WTC11 (cell line): ENCODE measurements around the gene PCSK5. TPM values are rescaled to one million over a fixed set of nuclear protein-coding genes. Genes with fewer than 3 reads are reported as not detected.

Experiments used
- ATAC-seq: fragments of 200-7000 bp; cut with Tn5 transposase; 2 replicates; pipeline ENCODE4 v1.10.0; 2021; ENCODE audit warnings: mild to moderate bottlenecking, moderate library complexity
- CTCF ChIA-PET: fragments of 300-600 bp; sonication (Branson Sonifier 250); formaldehyde crosslinking; loops from one replicate; lab custom pipeline; 2021; ENCODE audit warnings: antibody characterized with exemption; lab: Charles Lee
- POLR2A ChIA-PET: fragments of 350-600 bp; sonication (Branson Sonifier 250); formaldehyde crosslinking; loops from one replicate; lab custom pipeline; 2021; ENCODE audit warnings: antibody characterized with exemption; lab: Charles Lee
- DNase-seq: peaks from one replicate; pipeline ENCODE4 v3.0.0; 2021; ENCODE audit warnings: low spot score
- H3K27ac Mint-ChIP-seq: 2 replicates; pipeline ENCODE4 v1.8.0; 2021; ENCODE audit warnings: mixed read lengths
- H3K27me3 Mint-ChIP-seq: 2 replicates; pipeline ENCODE4 v1.8.0; 2021; ENCODE audit warnings: low read depth, mild to moderate bottlenecking, moderate library complexity, mixed read lengths
- H3K36me3 Mint-ChIP-seq: 2 replicates; pipeline ENCODE4 v1.8.0; 2021; ENCODE audit warnings: mixed read lengths
- H3K4me1 Mint-ChIP-seq: 2 replicates; pipeline ENCODE4 v1.8.0; 2022; ENCODE audit warnings: mixed read lengths
- H3K4me3 Mint-ChIP-seq: 2 replicates; pipeline ENCODE4 v1.8.0; 2021; ENCODE audit warnings: mild to moderate bottlenecking, moderate library complexity, mixed read lengths
- H3K9me3 Mint-ChIP-seq: 2 replicates; pipeline ENCODE4 v1.8.0; 2021; ENCODE audit warnings: mixed read lengths
- AFF4 ChIP-seq: sonication (generic); formaldehyde crosslinking; IDR thresholded peaks from 2 replicates; pipeline ENCODE4 v1.8.1; 2023; ENCODE audit warnings: mild to moderate bottlenecking, missing genetic modification reagents, borderline replicate concordance
- AR ChIP-seq: fragments of 250-450 bp; sonication (Bioruptor Pico); IDR thresholded peaks from 2 replicates; pipeline ENCODE4 v1.9.0; 2021; ENCODE audit warnings: mild to moderate bottlenecking
- ATF1 ChIP-seq: sonication (generic); formaldehyde crosslinking; IDR thresholded peaks from 2 replicates; pipeline ENCODE4 v1.8.1; 2023; ENCODE audit warnings: mild to moderate bottlenecking, moderate library complexity, missing genetic modification reagents
- CREB1 ChIP-seq: sonication (generic); formaldehyde crosslinking; IDR thresholded peaks from 2 replicates; pipeline ENCODE4 v1.8.0; 2023; ENCODE audit warnings: mild to moderate bottlenecking, missing genetic modification reagents
- CREM ChIP-seq: sonication (generic); formaldehyde crosslinking; IDR thresholded peaks from 2 replicates; pipeline ENCODE4 v1.8.1; 2022; ENCODE audit warnings: mild to moderate bottlenecking, missing genetic modification reagents, moderate library complexity
- E2F4 ChIP-seq: sonication (generic); formaldehyde crosslinking; IDR thresholded peaks from 2 replicates; pipeline ENCODE4 v1.8.1; 2022; ENCODE audit warnings: low read depth, mild to moderate bottlenecking, moderate library complexity, missing genetic modification reagents, borderline replicate concordance
- E2F5 ChIP-seq: sonication (generic); formaldehyde crosslinking; IDR thresholded peaks from 2 replicates; pipeline ENCODE4 v1.8.1; 2022; ENCODE audit warnings: mild to moderate bottlenecking, moderate library complexity, missing genetic modification reagents
- EMX1 ChIP-seq: fragments of 250-450 bp; sonication (Bioruptor Pico); IDR thresholded peaks from 2 replicates; pipeline ENCODE4 v1.8.0; 2021; ENCODE audit warnings: mild to moderate bottlenecking
- GRHL2 ChIP-seq: fragments of 250-450 bp; sonication (Bioruptor Pico); IDR thresholded peaks from 2 replicates; pipeline ENCODE4 v1.8.0; 2022; ENCODE audit warnings: mild to moderate bottlenecking, moderate library complexity; ENCODE audit not compliant: insufficient replicate concordance, severe bottlenecking
- JAZF1 ChIP-seq: fragments of 250-450 bp; sonication (Bioruptor Pico); IDR thresholded peaks from 2 replicates; pipeline ENCODE4 v1.9.0; 2021; ENCODE audit warnings: moderate library complexity, mild to moderate bottlenecking, inconsistent platforms
- KAT7 ChIP-seq: sonication (generic); formaldehyde crosslinking; IDR thresholded peaks from 2 replicates; pipeline ENCODE4 v1.8.1; 2023; ENCODE audit warnings: missing genetic modification reagents, mild to moderate bottlenecking, borderline replicate concordance
- MLX ChIP-seq: sonication (generic); formaldehyde crosslinking; IDR thresholded peaks from 2 replicates; pipeline ENCODE4 v1.8.1; 2023; ENCODE audit warnings: mild to moderate bottlenecking, missing genetic modification reagents, moderate library complexity
- NFYB ChIP-seq: sonication (generic); formaldehyde crosslinking; conservative IDR thresholded peaks from 2 replicates; pipeline ENCODE4 v1.8.0; 2022; ENCODE audit warnings: low read depth, missing genetic modification reagents
- NR1H2 ChIP-seq: sonication (generic); formaldehyde crosslinking; IDR thresholded peaks from 2 replicates; pipeline ENCODE4 v1.9.0; 2021; ENCODE audit warnings: mild to moderate bottlenecking, moderate library complexity, missing genetic modification reagents
- NR3C1 ChIP-seq: sonication (generic); formaldehyde crosslinking; conservative IDR thresholded peaks from 2 replicates; pipeline ENCODE4 v1.8.1; 2023; ENCODE audit warnings: low read depth, mild to moderate bottlenecking, missing genetic modification reagents
- PRDM15 ChIP-seq: sonication (generic); formaldehyde crosslinking; IDR thresholded peaks from 2 replicates; pipeline ENCODE4 v1.8.0; 2022; ENCODE audit warnings: missing genetic modification reagents
- ZNF232 ChIP-seq: sonication (generic); formaldehyde crosslinking; IDR thresholded peaks from 2 replicates; pipeline ENCODE4 v1.8.0; 2022; ENCODE audit warnings: mild to moderate bottlenecking, missing genetic modification reagents
- ZNF263 ChIP-seq: sonication (generic); formaldehyde crosslinking; IDR thresholded peaks from 2 replicates; pipeline ENCODE4 v1.8.1; 2022; ENCODE audit warnings: low read depth, mild to moderate bottlenecking, moderate library complexity, missing genetic modification reagents
- total RNA-seq: library from RNA; stranded (reverse); gene quantifications from 3 replicates; pipeline ENCODE4 v1.2.3, GENCODE V29; 2021

Gene PCSK5
- total RNA-seq, 1 experiment from 2014 or later = 30.6 TPM

- TF ChIP-seq AR (CRISPR knock-in tag) (no peak), CREM (CRISPR knock-in tag) (no peak), AFF4 (no peak), KAT7 (CRISPR knock-in tag) (no peak), NR1H2 (no peak), ZNF232 (CRISPR knock-in tag) (no peak)
Measured at GRCh38 chr9:76267284-76267652, 376.8 kb downstream of the PCSK5 start (continued).

GRCh38 chr9:76269789-76270188 is 379.3 kb downstream of the PCSK5 start:
- ATAC-seq = no peak
- DNase-seq = no peak
- Mint-ChIP-seq H3K9me3 (no peaks in the 10 kb centered on the region), H3K27me3 (no peaks in the 10 kb centered on the region), H3K4me3 (no peak overlapping the region), H3K4me1 (0 out of 2 replicates have a peak, but pooled peaks cover 2% of the 10 kb centered on the region), H3K27ac (no peak overlapping the region), H3K36me3 (no peaks in the 10 kb centered on the region)
- ChIA-PET POLR2A (no interaction called here), CTCF (no interaction called here)
- no peak for TF ChIP-seq NR3C1 (CRISPR knock-in tag)
- no peak for TF ChIP-seq AFF4
- no peak for TF ChIP-seq MLX (CRISPR knock-in tag)
- no peak for TF ChIP-seq E2F4 (CRISPR knock-in tag)
- no peak for TF ChIP-seq CREB1 (CRISPR knock-in tag)
- no peak for TF ChIP-seq E2F5 (CRISPR knock-in tag)
- no peak for TF ChIP-seq JAZF1 (CRISPR knock-in tag)
- TF ChIP-seq KAT7 (CRISPR knock-in tag) = no peak
- TF ChIP-seq ZNF263 (CRISPR knock-in tag) = no peak
- no peak for TF ChIP-seq EMX1
- no peak for TF ChIP-seq NFYB (CRISPR knock-in tag)
- no peak for TF ChIP-seq PRDM15
- TF ChIP-seq GRHL2 (CRISPR knock-in tag) = no peak
- TF ChIP-seq ATF1 (CRISPR knock-in tag) = no peak
